Keratinocyte (primary cell): Measurements from ENCODE around the gene SSX5. TPM values are rescaled to one million over a fixed set of nuclear protein-coding genes. Genes with fewer than 3 reads are reported as not detected.
"Not testable (repeated sequence)": the region's sequence is repeated elsewhere in the genome, so short reads cannot be mapped to it uniquely, and the experiment has no call there.

Experiments used
- DNase-seq: peaks from one replicate; pipeline ENCODE4 v3.0.0-alpha.2; 2011; ENCODE audit warnings: low read depth, missing footprints, low spot score
- FAIRE-seq: peaks from 2 replicates; lab custom pipeline; 2011; peaks lifted over from hg19 to GRCh38; lab: Jason Lieb, UNC
- H2AFZ ChIP-seq: 2 replicates; pipeline ENCODE4 v1.6.0; 2012; ENCODE audit warnings: low read length, control low read depth, inconsistent platforms; ENCODE audit not compliant: control insufficient read depth
- H3K27ac ChIP-seq: 2 replicates; pipeline ENCODE4 v1.5.1; 2011; ENCODE audit warnings: low read length; ENCODE audit not compliant: control insufficient read depth, insufficient read depth
- H3K27me3 ChIP-seq: 3 replicates; pipeline ENCODE4 v1.6.0; 2011; ENCODE audit warnings: low read length; ENCODE audit not compliant: control insufficient read depth, insufficient read depth; ENCODE audit errors: extremely low read depth
- H3K36me3 ChIP-seq, 2 experiments: 2 replicates in 1 of 2; 3 replicates in 1 of 2; pipeline ENCODE4 v1.5.1; 2011; ENCODE audit warnings: low read length in 2 of 2, mild to moderate bottlenecking in 1 of 2; ENCODE audit not compliant: control insufficient read depth in 2 of 2, insufficient read depth in 2 of 2; ENCODE audit errors: extremely low read depth in 1 of 2
- H3K4me1 ChIP-seq: 3 replicates; pipeline ENCODE4 v1.5.1; 2011; ENCODE audit warnings: low read length; ENCODE audit not compliant: control insufficient read depth, insufficient read depth; ENCODE audit errors: extremely low read depth
- H3K4me2 ChIP-seq: 3 replicates; pipeline ENCODE4 v1.6.0; 2011; ENCODE audit warnings: low read depth, low read length; ENCODE audit not compliant: control insufficient read depth, insufficient read depth; ENCODE audit errors: extremely low read depth
- H3K4me3 ChIP-seq, 3 experiments: fragments of 200-600 bp in 1 of 3; sonication (generic) in 1 of 3; 2 replicates in 2 of 3; 3 replicates in 1 of 3; pipeline ENCODE4 v1.5.1; 2011 to 2016; ENCODE audit warnings: low read length in 3 of 3, mild to moderate bottlenecking in 3 of 3, control low read depth in 2 of 3, inconsistent platforms in 1 of 3, low read depth in 1 of 3, mixed read lengths in 1 of 3, mixed run types in 1 of 3, moderate library complexity in 1 of 3; ENCODE audit not compliant: control insufficient read depth in 2 of 3, insufficient read depth in 2 of 3; ENCODE audit errors: extremely low read depth in 1 of 3
- H3K79me2 ChIP-seq: 2 replicates; pipeline ENCODE4 v1.6.0; 2012; ENCODE audit warnings: low read length; ENCODE audit not compliant: control insufficient read depth, insufficient read depth
- H3K9ac ChIP-seq: 3 replicates; pipeline ENCODE4 v1.6.0; 2011; ENCODE audit warnings: low read length; ENCODE audit not compliant: control insufficient read depth, insufficient read depth; ENCODE audit errors: extremely low read depth
- H3K9me1 ChIP-seq: 3 replicates; pipeline ENCODE4 v1.6.0; 2011; ENCODE audit warnings: low read length; ENCODE audit not compliant: control insufficient read depth, insufficient read depth; ENCODE audit errors: extremely low read depth
- H3K9me3 ChIP-seq: 2 replicates; pipeline ENCODE4 v1.5.1; 2012; ENCODE audit warnings: low read depth, low read length; ENCODE audit not compliant: control insufficient read depth
- H4K20me1 ChIP-seq: 3 replicates; pipeline ENCODE4 v1.6.0; 2011; ENCODE audit warnings: low read length; ENCODE audit not compliant: control insufficient read depth, insufficient read depth; ENCODE audit errors: extremely low read depth
- dilution Hi-C: fragments of 300-500 bp; cut with MboI; formaldehyde crosslinking; loops from one replicate; pipeline ENCODE4 v1.7.0; 2020; ENCODE audit warnings: low sequenced_read_pairs; ENCODE audit not compliant: extremely low pct_ligation_motif_present
- polyA plus RNA-seq, 5 experiments: library from polyadenylated mRNA; depleted of rRNA in 3 of 5; stranded (reverse) in 3 of 5; stranded (forward) in 1 of 5; unstranded in 1 of 5; fragments of >200 nt; gene quantifications; 1 replicate in 1 of 5; 2 replicates in 3 of 5; 3 replicates in 1 of 5; pipeline versions ENCODE4 v1.2.1 to v1.2.3, GENCODE V29; 2011 to 2012; ENCODE audit warnings: missing spikeins in 2 of 5, low read depth in 1 of 5, low replicate concordance in 1 of 5
- small RNA-seq, 3 experiments: library from RNA; depleted of rRNA; stranded (forward); fragments of <200 nt; gene quantifications; one replicate each; pipeline ENCODE3, GENCODE V24; 2012; ENCODE audit warnings: low read depth in 3 of 3, low replicate concordance in 1 of 3; ENCODE audit not compliant: insufficient read length in 3 of 3

SSX5 gene
- polyA plus RNA-seq, 1 donor (not counting 4 experiments of a cell fraction or from before 2014, with no cell fraction given): not detected

GRCh38 chrX:48139076-48139475 is 57.5 kb downstream of the SSX5 start:
- dilution Hi-C loops, H3K36me3 ChIP-seq, H3K27ac ChIP-seq, DNase-seq, H2AFZ ChIP-seq, H3K9me3 ChIP-seq, FAIRE-seq, H3K79me2 ChIP-seq, H4K20me1 ChIP-seq, H3K4me3 ChIP-seq, H3K4me1 ChIP-seq, H3K9me1 ChIP-seq, H3K27me3 ChIP-seq, H3K9ac ChIP-seq, H3K4me2 ChIP-seq: not testable (repeated sequence)

Small RNA genes within 50 kb of the gene (small RNA-seq; reads per million reads assigned to genes)
- gene AC245047.3 (0 reads per million in 3 experiments), gene AC245047.7 (0 reads per million in 3 experiments), gene RNA5SP503 (0 reads per million in 3 experiments), gene RNU6-707P (0 reads per million in 3 experiments)

Other genes with a start within 250 kb of the SSX5 start
- gene ZNF182, start 192.8 kb downstream of the SSX5 start, polyA plus RNA-seq: 1.4 to 2.4 TPM (median 1.9 TPM) in 3 replicates
- not detected in 3 replicates for gene SPACA5, start 189.8 kb downstream of the SSX5 start, polyA plus RNA-seq
- 0.55 to 0.86 TPM (median 0.78 TPM) in 3 replicates for gene ZNF630, start 125.2 kb downstream of the SSX5 start, polyA plus RNA-seq
- gene SPACA5B, start 66.2 kb downstream of the SSX5 start, polyA plus RNA-seq: not detected in 3 replicates
- gene SSX1, start 58.6 kb upstream of the SSX5 start, polyA plus RNA-seq: not detected in 3 replicates
- gene SSX3, start 159.9 kb upstream of the SSX5 start, polyA plus RNA-seq: not detected in 3 replicates
- not detected in 3 replicates for gene SSX4, start 186.7 kb upstream of the SSX5 start, polyA plus RNA-seq
- gene SSX4B, start 215.2 kb upstream of the SSX5 start, polyA plus RNA-seq: not detected in 3 replicates